ENCODE measurements around the gene CANT1.
"Not testable (repeated sequence)": the region's sequence is repeated elsewhere in the genome, so short reads cannot be mapped to it uniquely, and the experiment has no call there.

The CANT1 gene

GRCh38 chr17:78969865-78970264 lies 39.7 kb downstream of the CANT1 start:
- H3K27ac ChIP-seq, result no peak overlapping the region
- TF ChIP-seq CTCF (IDR thresholded peaks at IDR 0.05) (no peak), ZFX (IDR thresholded peaks at IDR 0.05; ENCODE audit: borderline replicate concordance) (no peak)

GRCh38 chr17:78967782-78968362 lies 41.7 kb downstream of the CANT1 start:
- TF ChIP-seq ZFX (IDR thresholded peaks at IDR 0.05; ENCODE audit: borderline replicate concordance) (no peak), CTCF (IDR thresholded peaks at IDR 0.05) (no peak)
- no peak overlapping the region for H3K27ac ChIP-seq

- no peak overlapping the region for H3K27ac ChIP-seq
Observed at GRCh38 chr17:78966910-78967600, 42.5 kb downstream of the CANT1 start.

GRCh38 chr17:78966123-78966813 lies 43.3 kb downstream of the CANT1 start:
- no peak overlapping the region for H3K27ac ChIP-seq
- TF ChIP-seq ZFX (IDR thresholded peaks at IDR 0.05; ENCODE audit: borderline replicate concordance) (no peak), CTCF (IDR thresholded peaks at IDR 0.05) (no peak)

More at GRCh38 chr17:78966910-78967600, 42.5 kb downstream of the CANT1 start:
- TF ChIP-seq ZFX (IDR thresholded peaks at IDR 0.05; ENCODE audit: borderline replicate concordance) (no peak), CTCF (IDR thresholded peaks at IDR 0.05) (no peak)

GRCh38 chr17:78965491-78965924 lies 44.1 kb downstream of the CANT1 start:
- H3K27ac ChIP-seq, result no peak overlapping the region
- TF ChIP-seq CTCF (IDR thresholded peaks at IDR 0.05) (no peak), ZFX (IDR thresholded peaks at IDR 0.05; ENCODE audit: borderline replicate concordance) (no peak)

GRCh38 chr17:78963378-78963777 lies 46.2 kb downstream of the CANT1 start:
- no peak overlapping the region for H3K27ac ChIP-seq
- no peak for TF ChIP-seq ZFX (IDR thresholded peaks at IDR 0.05; ENCODE audit: borderline replicate concordance)
- TF ChIP-seq CTCF (IDR thresholded peaks at IDR 0.05), result no peak

GRCh38 chr17:78962984-78963348 lies 46.6 kb downstream of the CANT1 start:
- not testable (repeated sequence) for H3K27ac ChIP-seq

All from 22Rv1 (cell line).